ENCODE measurements around the gene KRTAP22-2.

DNA sequence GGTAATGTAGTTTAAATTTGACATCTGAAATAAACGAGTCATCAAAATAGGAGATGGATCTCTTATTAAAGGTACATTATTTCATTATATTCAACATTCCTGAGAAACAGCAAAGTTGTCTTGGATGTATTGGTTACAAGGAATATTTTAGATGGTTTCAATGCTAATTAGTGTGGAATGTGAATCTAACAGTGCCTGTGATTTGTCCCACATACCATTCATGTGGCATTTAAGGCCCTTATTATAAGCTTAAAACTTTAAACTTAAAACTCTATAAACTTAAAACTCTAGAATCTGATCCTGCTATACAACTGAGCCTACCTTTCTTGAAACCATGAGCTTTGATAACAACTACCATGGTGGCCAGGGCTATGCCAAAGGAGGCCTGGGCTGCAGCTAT, 10.6 kb upstream of the KRTAP22-2 start, which contains the start of gene KRTAP22-1:
- TF ChIP-seq, protein P1, sequence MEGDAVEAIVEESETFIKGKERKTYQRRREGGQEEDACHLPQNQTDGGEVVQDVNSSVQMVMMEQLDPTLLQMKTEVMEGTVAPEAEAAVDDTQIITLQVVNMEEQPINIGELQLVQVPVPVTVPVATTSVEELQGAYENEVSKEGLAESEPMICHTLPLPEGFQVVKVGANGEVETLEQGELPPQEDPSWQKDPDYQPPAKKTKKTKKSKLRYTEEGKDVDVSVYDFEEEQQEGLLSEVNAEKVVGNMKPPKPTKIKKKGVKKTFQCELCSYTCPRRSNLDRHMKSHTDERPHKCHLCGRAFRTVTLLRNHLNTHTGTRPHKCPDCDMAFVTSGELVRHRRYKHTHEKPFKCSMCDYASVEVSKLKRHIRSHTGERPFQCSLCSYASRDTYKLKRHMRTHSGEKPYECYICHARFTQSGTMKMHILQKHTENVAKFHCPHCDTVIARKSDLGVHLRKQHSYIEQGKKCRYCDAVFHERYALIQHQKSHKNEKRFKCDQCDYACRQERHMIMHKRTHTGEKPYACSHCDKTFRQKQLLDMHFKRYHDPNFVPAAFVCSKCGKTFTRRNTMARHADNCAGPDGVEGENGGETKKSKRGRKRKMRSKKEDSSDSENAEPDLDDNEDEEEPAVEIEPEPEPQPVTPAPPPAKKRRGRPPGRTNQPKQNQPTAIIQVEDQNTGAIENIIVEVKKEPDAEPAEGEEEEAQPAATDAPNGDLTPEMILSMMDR (IDR thresholded peaks at IDR 0.05): no peak
- TF ChIP-seq POLR2A (IDR thresholded peaks at IDR 0.05): no peak

All from heart left ventricle (tissue), 13 donors.